ENCODE results near the gene ADRB1. TPM values are rescaled to one million over a fixed set of nuclear protein-coding genes. Genes with fewer than 3 reads are reported as not detected.

ADRB1 gene
- total RNA-seq, 6 donors from 2014 or later = 18.9 to 37.2 (median 26.8) TPM

DNA sequence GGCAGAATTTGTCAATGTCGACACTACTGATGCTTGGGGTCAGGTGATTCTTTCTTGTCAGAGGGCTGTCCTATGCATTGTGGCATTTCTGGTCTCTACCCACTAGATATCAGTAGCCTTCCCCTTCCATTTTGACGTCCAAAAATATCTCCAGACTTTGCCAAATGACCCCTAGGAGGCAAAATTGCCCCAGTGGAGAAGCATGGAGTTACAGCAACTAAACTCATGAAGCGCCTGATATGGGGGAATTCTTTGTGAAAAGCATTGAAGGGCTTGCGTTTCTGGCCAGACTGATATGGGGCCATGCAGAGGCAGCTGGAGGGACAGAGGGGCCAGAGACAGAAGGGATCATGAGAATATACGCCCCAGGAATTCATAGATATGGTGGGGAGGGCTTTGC, 43.6 kb downstream of the ADRB1 start:
- no peak overlapping the region for H3K4me3 ChIP-seq
- H3K27me3 ChIP-seq = no peaks in the 10 kb centered on the region
- DNase-seq = no peak
- H3K27ac ChIP-seq = no peak overlapping the region
- WGBS, 2 donors = 79 to 87% methylated on average over 5 of the region's 5 CpGs
- no peaks in the 10 kb centered on the region for H3K4me1 ChIP-seq
- ATAC-seq (ENCODE audit: low FRiP score in 2 of 2) = no peak
- H3K36me3 ChIP-seq = no peaks in the 10 kb centered on the region
- H3K9me3 ChIP-seq = no peaks in the 10 kb centered on the region
- no peak for TF ChIP-seq POLR2A (IDR thresholded peaks at IDR 0.05)
- no peak for TF ChIP-seq POLR2AphosphoS5 (IDR thresholded peaks at IDR 0.05)
- TF ChIP-seq, protein P1, sequence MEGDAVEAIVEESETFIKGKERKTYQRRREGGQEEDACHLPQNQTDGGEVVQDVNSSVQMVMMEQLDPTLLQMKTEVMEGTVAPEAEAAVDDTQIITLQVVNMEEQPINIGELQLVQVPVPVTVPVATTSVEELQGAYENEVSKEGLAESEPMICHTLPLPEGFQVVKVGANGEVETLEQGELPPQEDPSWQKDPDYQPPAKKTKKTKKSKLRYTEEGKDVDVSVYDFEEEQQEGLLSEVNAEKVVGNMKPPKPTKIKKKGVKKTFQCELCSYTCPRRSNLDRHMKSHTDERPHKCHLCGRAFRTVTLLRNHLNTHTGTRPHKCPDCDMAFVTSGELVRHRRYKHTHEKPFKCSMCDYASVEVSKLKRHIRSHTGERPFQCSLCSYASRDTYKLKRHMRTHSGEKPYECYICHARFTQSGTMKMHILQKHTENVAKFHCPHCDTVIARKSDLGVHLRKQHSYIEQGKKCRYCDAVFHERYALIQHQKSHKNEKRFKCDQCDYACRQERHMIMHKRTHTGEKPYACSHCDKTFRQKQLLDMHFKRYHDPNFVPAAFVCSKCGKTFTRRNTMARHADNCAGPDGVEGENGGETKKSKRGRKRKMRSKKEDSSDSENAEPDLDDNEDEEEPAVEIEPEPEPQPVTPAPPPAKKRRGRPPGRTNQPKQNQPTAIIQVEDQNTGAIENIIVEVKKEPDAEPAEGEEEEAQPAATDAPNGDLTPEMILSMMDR (IDR thresholded peaks at IDR 0.05) = no peak
- TF ChIP-seq EP300 (IDR thresholded peaks at IDR 0.05) = no peak

DNA sequence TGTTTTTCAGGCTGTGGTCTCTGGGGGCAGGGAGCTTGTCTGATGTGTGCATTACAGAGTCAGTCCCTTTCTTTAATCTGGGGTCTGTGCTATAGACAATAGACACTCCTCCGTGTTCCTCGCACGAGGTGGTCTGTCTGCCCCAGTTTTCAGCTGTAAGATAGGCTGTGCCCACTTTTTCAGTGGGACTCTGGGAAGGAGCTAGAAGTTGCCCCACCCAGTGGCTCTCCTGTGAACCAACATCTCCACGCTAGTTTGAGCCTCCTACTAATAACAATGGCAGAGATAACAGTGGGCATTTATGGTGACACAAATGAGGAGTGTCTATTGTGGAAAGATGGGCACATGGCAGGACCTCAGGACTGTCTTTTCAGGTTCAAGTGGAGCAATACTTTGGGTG, 44.0 kb downstream of the ADRB1 start:
- H3K4me1 ChIP-seq = no peaks in the 10 kb centered on the region
- DNase-seq (no peak), ATAC-seq (ENCODE audit: low FRiP score in 2 of 2) (no peak)
- 75 to 89% methylated on average over 4 of the region's 4 CpGs for WGBS, 2 donors
- TF ChIP-seq POLR2AphosphoS5 (IDR thresholded peaks at IDR 0.05) (no peak), POLR2A (IDR thresholded peaks at IDR 0.05) (no peak), EP300 (IDR thresholded peaks at IDR 0.05) (no peak)
- TF ChIP-seq, protein P1 (IDR thresholded peaks at IDR 0.05) = no peak
- no peaks in the 10 kb centered on the region for H3K27me3 ChIP-seq
- no peak overlapping the region for H3K4me3 ChIP-seq
- no peak overlapping the region for H3K27ac ChIP-seq
- H3K9me3 ChIP-seq = no peaks in the 10 kb centered on the region
- no peaks in the 10 kb centered on the region for H3K36me3 ChIP-seq

DNA sequence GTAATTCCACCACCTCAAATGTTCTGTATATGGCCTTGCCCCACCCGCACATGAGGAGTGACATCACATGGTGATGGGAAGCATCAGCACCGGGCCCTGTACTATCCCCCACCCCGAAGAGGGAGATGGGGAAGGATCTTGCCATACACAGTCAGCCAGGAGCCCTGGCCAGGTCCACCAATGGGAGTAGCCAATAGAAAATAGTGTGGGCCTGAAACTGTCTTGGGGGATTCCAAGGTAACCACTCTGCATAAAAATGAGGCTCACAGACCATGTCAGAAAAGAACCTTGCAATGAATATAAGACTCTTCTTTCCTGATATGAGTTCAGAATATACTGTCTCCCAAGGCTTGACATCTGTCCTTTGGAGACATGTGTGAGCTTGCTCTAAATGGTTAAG, 51.1 kb downstream of the ADRB1 start:
- TF ChIP-seq, protein P1 (IDR thresholded peaks at IDR 0.05) = no peak
- TF ChIP-seq EP300 (IDR thresholded peaks at IDR 0.05) = no peak
- Histone ChIP-seq H3K4me3 (no peak overlapping the region), H3K27me3 (no peaks in the 10 kb centered on the region), H3K27ac (no peak overlapping the region), H3K36me3 (no peaks in the 10 kb centered on the region), H3K4me1 (peaks cover 0 to 8% (median under 1%) of the 10 kb centered on the region in 4 donors), H3K9me3 (no peaks in the 10 kb centered on the region)
- no peak for DNase-seq
- ATAC-seq (ENCODE audit: low FRiP score in 2 of 2) = peak in 1 of 2 donors; percentile 54
- WGBS, 2 donors = 88 to 94% methylated on average over 3 of the region's 3 CpGs

DNA sequence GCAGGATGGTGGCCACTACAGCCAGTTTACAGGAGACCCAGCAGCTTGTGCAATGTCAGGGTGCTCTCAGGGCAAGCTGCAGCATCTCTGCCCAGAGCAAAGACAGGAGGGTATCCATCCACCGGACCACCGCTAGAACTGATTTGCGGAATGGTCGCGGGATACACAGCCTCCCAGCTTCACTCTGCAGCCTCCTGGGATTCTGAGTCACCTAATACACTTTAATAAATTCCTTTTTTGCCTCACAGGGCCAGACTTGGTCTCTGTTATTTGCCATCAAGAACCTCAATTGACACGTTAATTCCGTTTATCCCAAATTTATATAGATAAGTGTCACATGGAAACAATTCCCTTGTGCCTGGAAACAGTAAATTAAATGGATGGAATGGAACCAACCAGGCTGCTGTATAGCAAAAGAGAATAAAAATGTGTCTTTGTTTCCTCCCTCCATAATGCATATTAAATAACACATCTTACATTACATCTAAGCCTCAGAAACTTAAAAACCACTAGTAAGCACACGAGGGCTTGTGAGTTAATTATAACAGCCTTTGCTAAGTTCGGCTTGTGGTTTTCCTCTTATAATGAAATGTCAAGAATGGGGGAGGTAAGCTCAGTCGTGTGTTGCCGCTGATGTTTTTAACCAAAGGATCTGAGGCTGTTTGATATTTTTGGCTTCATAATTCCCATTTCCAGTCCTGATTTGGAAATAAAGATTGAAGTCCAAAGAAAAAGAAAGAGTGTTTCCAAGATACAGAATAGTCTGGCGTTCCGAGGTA, 52.1 kb downstream of the ADRB1 start:
- Histone ChIP-seq H3K27ac (no peak overlapping the region), H3K36me3 (no peaks in the 10 kb centered on the region), H3K9me3 (no peaks in the 10 kb centered on the region), H3K4me1 (peaks cover 5 to 17% (median 8%) of the 10 kb centered on the region in 4 donors), H3K27me3 (no peaks in the 10 kb centered on the region), H3K4me3 (no peak overlapping the region)
- DNase-seq (no peak), ATAC-seq (ENCODE audit: low FRiP score in 2 of 2) (no peak)
- TF ChIP-seq, protein P1 (IDR thresholded peaks at IDR 0.05) = no peak
- TF ChIP-seq EP300 (IDR thresholded peaks at IDR 0.05) (no peak), POLR2A (IDR thresholded peaks at IDR 0.05) (no peak), POLR2AphosphoS5 (IDR thresholded peaks at IDR 0.05) (no peak)
- 71 to 76% methylated on average over 13 of the region's 13 CpGs for WGBS, 2 donors

Other genes with a start within 250 kb of the ADRB1 start
- 10 to 100 TPM in 1 of 6 donors, 1 to 10 TPM in 5; 4.0 to 12.4 (median 6.0) TPM for gene DCLRE1A, start 189.8 kb upstream of the ADRB1 start, total RNA-seq
- gene NHLRC2, start 189.2 kb upstream of the ADRB1 start, total RNA-seq = 10 to 100 TPM; 24.2 to 55.5 (median 39.7) TPM
- gene CCDC186, start 130.3 kb downstream of the ADRB1 start, total RNA-seq = 10 to 100 TPM; 21.4 to 90.0 (median 30.9) TPM
- under 1 TPM in 4 of 6 donors, not detected in 2; 0.10 to 0.17 (median 0.14) TPM for gene TDRD1, start 135.5 kb downstream of the ADRB1 start, total RNA-seq
- gene VWA2, start 195.4 kb downstream of the ADRB1 start, total RNA-seq = 10 to 100 TPM in 4 of 6 donors, 1 to 10 TPM in 2; 8.3 to 17.8 (median 12.4) TPM

Data from upper lobe of left lung (tissue), 6 donors.